Epithelial cell of esophagus (primary cell): ENCODE measurements around the gene NOC2L.

Experiments
- DNase-seq: peaks from one replicate; pipeline ENCODE4 v3.0.0; 2010; ENCODE audit warnings: low read depth
- H3K4me3 ChIP-seq: 2 replicates; pipeline ENCODE4 v1.5.1; 2011; ENCODE audit warnings: mild to moderate bottlenecking, low read length, control low read depth
- TF ChIP-seq, protein P1 (sequence below): IDR thresholded peaks from 2 replicates; pipeline ENCODE4 v1.5.1; 2011; ENCODE audit warnings: low read depth, mild to moderate bottlenecking, low read length, control low read depth, inconsistent platforms; ENCODE audit not compliant: insufficient read depth; ENCODE audit errors: missing control alignments

Gene NOC2L

DNA sequence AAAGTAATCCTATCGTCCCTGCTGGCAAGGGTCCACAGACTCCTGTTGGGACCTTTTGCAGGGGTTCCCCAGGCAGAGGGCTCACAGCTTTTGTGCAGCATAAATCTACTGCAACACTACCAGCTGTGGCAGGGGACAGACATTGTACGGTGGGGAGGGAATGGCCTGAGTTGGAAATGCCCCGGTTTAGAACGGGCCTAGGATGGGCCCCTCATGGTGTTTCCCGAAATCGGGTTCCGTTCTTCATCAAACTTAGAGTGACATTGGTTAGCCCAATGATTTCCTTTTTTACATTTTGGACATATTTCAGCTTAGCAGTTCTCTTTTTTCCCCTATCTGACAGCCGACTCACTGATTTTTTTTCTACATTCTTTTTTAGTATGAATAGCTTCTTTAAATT lies 61.8 kb downstream of the NOC2L start:
- no peak overlapping the region for H3K4me3 ChIP-seq
- no peak for DNase-seq
- TF ChIP-seq, protein P1, sequence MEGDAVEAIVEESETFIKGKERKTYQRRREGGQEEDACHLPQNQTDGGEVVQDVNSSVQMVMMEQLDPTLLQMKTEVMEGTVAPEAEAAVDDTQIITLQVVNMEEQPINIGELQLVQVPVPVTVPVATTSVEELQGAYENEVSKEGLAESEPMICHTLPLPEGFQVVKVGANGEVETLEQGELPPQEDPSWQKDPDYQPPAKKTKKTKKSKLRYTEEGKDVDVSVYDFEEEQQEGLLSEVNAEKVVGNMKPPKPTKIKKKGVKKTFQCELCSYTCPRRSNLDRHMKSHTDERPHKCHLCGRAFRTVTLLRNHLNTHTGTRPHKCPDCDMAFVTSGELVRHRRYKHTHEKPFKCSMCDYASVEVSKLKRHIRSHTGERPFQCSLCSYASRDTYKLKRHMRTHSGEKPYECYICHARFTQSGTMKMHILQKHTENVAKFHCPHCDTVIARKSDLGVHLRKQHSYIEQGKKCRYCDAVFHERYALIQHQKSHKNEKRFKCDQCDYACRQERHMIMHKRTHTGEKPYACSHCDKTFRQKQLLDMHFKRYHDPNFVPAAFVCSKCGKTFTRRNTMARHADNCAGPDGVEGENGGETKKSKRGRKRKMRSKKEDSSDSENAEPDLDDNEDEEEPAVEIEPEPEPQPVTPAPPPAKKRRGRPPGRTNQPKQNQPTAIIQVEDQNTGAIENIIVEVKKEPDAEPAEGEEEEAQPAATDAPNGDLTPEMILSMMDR: no peak
